ENCODE results near the gene SPATA2L.
"Not testable (repeated sequence)": the region's sequence is repeated elsewhere in the genome, so short reads cannot be mapped to it uniquely, and the experiment has no call there.

SPATA2L gene

DNA sequence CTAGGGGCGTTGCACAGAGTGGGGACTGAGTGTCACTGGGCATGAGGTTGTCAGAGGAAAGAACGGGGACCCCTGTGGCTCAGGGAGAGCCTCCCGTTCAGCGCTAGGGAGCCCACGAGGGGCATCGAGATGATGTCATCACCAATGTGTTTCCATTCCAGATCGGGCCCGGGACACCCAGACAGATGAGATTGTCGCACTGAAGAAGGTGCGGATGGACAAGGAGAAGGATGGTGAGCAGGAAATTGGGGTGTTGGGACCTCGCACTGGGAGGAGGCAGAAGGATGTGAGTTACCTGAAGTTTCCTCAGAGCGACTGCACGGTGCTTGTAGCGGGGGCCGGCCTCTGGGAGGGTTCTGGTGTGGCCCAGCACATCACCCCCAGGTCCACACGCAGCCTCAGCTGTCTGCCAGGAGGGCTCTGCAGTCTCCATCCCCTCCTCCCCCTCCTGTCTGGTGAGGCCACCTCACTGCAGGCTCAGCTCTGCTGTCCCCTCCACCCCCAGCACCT, 11.1 kb downstream of the SPATA2L start:
- DNase-seq (ENCODE audit: low read depth) = no peak

DNA sequence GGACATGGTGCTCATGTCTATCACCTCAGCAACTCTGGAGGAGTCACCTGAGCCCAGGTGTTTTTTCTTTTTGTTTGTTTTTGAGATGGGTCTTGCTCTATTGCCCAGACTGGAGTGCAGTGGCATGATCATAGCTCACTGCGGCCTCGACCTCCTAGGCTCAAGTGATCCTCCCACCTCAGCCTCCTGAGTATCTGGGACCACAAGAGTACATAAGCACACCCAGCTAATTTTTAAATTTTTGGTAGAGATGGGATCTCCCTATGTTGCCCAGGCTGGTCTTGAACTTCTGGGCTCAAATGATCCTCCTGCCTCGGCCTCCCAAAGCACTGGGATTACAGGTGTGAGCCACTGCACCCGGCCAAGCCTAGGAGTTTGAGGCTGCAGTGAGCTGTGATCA, 11.9 kb downstream of the SPATA2L start:
- not testable (repeated sequence) for DNase-seq (ENCODE audit: low read depth)

DNA sequence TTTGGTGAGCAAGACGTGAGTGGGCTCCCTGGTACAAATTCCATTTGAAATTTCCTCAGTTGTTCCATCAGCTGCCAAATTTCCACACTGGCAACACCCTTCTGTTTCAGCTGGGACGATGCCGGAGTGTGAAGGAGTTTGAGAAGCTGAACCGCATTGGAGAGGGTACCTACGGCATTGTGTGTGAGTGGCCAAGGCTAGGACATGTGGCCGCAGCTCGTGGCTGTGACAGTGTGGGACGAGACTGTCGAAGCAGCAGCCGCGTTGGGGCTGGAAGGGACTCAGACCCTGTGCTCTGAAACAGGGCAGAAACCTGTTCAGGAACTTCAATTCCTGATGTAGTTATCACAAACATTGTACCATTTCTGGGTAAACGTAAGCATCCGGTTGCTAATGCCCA, 12.4 kb downstream of the SPATA2L start:
- no peak for DNase-seq (ENCODE audit: low read depth)

DNA sequence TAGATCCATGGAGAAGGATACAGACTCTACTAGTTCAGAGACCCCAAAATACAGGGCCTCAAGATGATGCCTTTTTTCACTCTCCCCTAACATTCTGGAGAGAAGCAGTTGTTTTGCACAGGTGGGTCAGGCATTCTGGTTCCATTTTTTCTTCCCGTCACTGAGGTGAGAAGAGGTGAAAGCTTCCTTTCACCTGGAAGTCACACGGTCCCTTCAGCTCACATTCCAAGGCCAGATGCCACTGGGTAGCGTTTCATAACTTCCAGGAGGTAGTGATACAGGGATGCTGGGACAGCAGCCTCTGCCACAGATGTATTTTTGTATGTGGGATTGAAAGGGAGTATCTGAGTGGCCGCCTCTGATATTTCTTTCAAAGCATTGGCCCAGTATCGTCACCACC, 13.1 kb downstream of the SPATA2L start:
- no peak for DNase-seq (ENCODE audit: low read depth)

DNA sequence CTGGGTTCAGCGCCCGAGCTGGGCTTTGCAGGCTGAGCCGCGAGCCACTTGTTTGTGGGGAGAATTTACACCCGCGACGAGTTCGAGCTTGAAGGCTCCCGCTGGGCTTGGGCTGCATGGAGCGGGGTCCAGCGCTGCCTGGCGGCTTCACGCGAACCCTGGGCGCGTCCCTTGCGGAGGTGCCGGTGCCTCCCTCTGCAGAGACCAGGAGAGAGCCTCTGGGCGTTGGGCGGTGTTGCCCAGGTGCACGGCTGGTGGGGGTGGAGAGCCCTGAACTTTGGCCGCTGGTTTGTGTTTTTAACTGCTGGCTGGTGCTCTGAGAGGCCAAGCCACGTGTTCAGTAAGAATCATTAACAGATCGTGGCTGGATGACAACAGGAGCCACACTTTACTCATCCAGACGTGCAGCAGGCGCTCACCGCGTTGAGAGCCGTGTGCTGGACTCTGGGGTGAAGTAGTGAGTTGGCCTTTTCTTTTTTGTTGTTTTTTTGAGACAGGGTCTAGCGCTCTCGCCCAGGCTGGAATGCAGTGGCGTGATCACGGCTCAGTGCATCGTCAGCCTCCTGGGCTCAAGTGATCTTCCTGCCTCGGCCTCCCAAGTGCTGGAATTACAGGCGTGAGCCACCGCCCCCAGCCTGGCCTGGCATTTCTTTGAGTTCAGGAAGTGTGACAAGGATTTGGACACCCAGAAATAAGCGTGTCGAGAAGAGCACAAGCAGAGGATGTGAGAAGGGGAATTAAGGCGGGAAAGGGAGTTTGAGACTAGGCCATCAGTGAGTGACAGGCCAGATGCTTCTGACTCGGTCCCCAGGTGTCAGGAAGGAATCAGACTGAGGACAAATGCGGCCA, 14.2 kb downstream of the SPATA2L start:
- no peak for DNase-seq (ENCODE audit: low read depth)

DNA sequence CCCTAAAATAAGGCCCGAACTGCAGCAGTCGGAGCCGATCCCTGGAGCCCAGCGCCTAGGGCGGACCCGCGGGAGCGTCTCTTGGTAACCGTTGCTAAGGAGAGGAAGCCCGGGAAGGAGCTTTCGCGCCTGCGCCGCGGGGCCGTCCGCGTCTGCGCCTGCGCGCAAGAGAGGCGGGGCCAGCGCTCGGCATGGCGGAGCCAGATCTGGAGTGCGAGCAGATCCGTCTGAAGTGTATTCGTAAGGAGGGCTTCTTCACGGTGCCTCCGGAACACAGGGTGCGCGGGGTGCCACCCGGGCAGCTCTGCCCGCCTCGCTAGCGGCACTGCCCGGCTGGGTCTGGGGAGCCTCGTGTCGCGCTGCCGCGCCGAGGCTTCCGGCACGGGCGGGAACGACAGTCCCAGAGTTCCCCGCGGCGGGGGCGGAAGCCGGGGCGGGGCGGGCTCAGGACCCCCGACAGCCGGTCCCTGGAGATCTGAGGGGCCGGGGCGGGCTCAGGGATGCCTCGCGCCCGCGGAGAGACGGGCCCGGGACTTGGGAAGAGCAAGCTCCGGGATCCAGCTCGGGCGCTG, 14.9 kb downstream of the SPATA2L start, which contains the start of gene CDK10:
TSS of gene CDK10 (plus strand) at position 170 of the 572 bp plus-strand sequence. CDS start at position 192, 22 bp downstream.
- peak; percentile 80 for DNase-seq (ENCODE audit: low read depth)

DNA sequence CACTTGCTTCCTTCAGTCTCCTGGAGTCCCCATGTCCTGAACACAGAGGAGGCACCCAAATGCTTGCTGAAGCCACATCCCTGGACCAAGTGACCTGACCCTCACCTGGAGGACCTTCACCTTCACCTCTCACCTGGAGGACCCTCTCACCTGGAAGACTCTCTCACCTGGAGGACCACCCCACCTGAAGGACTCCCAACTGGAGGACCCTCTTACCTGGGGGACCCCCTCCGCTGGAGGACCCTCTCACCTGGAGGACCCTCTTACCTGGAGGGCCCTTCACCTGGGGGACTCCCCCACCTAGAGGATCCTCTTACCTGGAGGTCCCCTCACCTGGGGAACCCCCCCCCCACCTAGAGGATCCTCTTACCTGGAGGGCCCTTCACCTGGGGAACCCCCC, 15.6 kb downstream of the SPATA2L start:
- no peak for DNase-seq (ENCODE audit: low read depth)

DNA sequence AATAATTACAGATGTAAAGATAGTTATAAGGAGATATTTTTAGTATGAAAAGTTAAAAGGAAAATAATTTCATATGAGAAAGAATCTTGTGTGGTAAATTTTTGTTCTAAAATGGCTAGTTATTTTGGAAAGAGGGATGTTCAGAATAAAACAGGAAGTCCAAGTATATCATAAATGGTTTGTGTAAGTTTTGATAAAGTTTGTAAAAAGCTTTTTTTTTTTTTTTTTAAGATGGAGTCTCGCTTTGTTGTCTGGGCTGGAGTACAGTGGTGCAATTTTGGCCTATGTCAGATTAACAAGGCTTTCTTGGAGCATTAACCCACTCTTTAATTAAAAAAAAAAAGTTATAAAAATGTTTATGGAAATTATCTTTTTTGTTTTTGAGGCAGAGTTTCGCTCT, 23.2 kb downstream of the SPATA2L start:
- no peak for DNase-seq (ENCODE audit: low read depth)

DNA sequence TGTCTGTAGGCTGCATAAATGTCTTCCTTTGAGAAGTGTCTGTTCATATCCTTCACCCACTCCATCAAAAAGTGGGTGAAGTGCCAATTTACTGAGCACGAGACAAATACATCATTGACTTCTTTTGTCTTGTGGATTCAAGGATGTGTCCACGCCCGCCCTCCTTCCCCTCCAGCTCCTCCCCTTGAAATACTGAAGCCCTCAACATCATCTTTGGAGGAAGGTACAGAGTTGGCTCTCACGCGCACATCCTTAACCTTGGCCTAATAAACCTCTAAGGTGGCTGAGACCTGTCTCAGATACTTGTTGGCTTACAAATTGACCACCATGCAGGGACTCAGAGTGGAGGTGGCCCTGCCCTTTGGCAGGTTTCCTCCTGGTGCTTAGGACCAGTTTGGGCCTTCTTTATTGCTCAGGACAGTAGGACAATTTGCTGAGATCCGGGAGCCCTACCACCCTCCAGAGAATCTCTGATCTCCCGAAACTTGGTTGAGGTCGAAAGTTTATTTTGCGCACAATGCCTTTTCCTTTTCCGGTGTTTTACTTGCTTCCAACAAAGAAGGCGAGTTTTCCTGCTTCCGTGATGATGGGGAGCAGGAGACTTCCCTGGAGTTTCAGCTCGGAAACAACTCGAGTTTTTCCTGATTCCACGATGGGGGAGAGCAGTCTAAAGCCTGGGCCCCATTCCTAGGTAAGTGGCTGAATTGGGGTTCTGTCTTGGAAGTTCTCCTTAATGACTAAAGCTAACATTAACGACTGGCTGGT, 29.1 kb downstream of the SPATA2L start:
- no peak for DNase-seq (ENCODE audit: low read depth)

DNA sequence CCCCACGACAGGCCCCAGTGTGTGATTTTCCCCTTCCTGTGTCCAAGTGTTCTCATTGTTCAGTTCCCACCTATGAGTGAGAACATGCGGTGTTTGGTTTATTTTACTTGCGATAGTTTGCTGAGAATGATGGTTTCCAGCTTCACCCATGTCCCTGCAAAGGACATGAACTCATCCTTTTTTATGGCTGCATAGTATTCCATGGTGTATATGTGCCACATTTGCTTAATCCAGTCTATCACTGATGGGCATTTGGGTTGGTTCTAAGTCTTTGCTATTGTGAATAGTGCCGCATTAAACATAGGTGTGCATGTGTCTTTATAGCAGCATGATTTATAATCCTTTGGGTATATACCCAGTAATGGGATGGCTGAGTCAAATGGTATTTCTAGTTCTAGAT, 29.9 kb downstream of the SPATA2L start:
- DNase-seq (ENCODE audit: low read depth) = not testable (repeated sequence)

DNA sequence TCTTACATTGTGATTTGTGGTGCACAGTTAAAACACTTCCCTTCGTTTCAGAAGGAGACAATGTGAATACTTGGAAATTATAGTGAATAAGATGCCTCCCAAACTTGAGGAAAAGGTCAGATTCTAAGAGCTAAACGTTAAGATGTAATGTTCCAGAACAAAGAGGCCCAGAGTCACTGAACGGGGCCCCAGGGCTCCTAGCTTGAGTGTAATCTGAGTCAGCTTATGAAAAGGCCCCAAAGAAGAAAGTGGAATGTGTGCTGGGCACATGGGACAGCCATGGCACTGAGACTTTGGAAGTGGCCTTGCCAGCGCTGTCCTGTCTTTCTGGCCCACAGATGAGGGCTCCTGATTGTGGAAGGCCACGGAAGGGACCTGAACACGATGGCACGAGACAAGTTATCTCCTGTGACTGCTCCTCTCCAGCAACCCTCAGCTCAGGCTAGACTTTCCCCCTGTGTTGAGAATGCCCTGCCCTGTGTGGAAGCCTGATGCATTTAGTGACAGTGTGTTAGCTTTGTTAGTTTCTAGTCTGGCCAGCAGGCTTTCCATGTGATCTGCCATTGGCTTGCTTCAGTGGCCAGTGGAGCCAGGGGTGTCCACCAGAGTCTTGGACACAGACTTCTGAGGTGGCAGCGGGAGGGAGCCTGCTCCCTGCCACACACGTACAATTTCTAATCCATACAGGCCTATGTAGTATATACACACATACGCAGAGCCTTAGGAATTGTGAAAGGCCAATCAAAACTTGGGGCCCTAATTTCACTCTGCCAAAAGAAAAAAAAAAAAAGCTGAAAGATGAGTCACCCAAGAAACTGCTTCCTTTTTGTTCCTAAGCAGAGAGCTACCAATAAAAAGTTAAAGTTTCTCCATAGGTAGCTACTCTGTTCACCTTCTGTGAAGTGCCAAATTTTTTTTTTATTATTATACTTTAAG, 30.7 kb downstream of the SPATA2L start:
- DNase-seq (ENCODE audit: low read depth) = no peak

DNA sequence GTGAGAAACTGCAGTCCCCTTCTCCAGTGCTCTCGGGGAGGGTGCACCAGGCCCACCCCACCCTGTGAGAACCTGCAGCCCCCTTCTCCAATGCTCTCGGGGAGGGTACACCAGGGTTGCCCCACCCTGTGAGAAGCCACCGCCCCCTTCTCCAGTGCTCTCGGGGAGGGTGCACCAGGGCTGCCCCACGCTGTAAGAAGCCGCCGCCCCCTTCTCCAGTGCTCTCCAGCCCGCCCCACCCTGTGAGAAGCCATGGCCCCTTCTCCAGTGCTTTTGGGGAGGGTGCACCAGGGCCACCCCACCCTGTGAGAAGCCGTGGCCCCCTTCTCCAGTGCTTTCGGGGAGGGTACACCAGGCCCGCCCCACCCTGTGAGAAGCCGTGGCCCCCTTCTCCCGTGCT, 31.8 kb downstream of the SPATA2L start:
- no peak for DNase-seq (ENCODE audit: low read depth)

DNA sequence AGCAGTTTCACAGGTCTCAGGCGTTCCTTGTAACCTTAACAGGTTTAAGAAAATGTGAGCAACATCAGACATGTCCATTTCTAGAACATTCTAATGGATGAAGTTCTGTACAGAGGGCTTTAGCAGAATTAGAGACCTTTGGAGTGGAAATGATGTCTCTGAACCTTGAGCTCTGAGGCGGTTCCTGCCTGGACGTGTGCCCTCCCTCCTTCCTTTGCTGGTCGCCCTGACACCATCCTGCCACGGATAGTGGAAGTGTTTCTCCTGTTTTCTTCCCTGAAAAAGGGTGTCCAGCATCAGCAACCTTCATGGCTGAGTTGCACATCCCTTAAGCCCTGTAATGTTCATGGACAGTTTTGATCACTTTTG, 32.7 kb downstream of the SPATA2L start:
- DNase-seq (ENCODE audit: low read depth) = no peak

DNA sequence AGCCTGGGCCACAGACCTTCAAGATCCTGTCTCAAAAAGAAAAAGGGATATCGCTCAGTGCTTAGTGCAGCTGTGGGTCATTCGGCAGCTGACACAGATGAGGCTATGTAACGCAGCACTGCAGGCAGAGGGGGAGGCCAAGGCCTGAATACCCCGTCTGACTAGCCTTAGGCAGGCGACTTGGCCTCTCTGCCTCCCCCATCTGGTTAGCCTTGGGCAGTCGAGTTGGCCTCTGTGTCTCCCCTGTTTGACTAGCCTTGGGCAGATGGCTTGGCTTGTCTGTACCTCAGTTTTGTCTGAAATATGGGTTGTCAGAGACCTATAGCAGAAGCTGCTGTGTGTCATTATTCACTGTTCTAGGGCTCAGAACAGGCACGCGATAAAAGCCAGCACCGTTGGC, 33.9 kb downstream of the SPATA2L start:
- DNase-seq (ENCODE audit: low read depth) = no peak

DNA sequence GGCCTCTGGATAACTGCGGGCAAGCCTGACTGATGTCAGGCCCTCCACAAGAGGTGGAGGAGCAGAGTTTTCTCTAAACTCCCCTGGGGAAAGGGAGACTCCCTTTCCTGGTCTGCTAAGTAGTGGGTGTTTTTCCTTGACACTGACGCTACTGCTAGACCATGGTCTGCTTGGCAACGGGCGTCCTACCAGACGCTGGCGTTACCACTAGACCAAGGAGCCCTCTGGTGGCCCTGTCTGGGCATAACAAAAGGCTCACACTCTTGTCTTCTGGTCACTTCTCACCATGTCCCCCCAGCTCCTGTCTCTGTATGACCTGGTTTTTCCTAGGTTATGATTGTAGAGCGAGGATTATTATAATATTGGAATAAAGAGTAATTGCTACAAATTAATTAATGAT, 34.5 kb downstream of the SPATA2L start:
- not testable (repeated sequence) for DNase-seq (ENCODE audit: low read depth)

DNA sequence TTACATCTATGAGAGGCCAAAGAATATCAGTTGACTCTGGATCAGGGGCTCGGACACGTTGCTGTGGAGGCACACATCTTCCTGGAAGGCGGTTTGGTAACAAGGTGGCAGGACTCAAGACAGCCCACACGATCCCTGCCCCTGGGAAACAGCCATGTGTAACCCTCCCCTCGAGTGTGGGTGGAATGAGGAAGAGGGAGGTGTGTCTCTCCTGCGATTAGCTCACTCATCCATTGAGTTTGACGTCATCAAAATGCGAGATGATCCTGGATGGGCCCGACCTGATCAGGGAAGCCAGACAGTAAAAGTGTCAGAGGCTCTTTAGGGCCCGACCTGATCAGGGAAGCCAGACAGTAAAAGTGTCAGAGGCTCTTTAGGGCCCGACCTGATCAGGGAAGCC, 37.3 kb downstream of the SPATA2L start:
- not testable (repeated sequence) for DNase-seq (ENCODE audit: low read depth)

DNA sequence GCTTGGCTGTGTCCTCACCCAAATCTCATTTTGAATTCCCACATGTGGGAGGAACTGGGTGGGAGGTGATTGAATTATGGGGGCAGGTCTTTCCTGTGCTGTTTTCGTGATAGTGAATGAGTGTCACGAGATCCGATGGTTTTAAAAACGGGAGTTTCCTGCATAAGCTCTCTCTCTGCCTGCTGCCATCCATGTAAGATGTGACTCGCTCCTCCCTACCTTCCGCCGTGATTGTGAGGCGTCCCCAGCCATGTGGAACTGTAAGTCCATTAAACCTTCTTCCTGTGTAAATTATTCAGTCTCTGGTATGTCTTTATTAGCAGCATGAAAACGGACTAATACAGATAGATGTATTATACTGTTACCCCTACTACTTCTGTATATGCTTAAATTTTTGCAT, 40.3 kb downstream of the SPATA2L start:
- no peak for DNase-seq (ENCODE audit: low read depth)

DNA sequence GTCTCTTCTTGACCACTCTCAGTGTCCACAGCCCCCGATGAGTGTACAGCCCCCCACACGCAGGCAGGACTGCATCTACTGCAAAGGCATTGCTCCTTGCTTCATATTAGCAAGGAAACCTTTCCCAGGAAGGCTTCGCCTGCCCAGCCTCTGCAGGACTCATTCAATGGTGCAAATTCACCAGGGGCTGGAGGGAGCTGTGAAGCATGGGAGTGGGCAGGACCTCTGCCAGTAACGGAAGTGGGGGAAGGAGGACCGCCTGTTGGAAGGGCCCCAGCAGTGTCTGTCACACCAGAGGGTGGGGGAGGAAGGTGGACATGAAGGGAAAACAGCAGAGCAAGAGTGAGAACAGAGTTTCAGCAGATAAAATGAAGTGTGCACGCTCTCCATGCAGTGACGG, 41.4 kb downstream of the SPATA2L start:
- DNase-seq (ENCODE audit: low read depth) = no peak

DNA sequence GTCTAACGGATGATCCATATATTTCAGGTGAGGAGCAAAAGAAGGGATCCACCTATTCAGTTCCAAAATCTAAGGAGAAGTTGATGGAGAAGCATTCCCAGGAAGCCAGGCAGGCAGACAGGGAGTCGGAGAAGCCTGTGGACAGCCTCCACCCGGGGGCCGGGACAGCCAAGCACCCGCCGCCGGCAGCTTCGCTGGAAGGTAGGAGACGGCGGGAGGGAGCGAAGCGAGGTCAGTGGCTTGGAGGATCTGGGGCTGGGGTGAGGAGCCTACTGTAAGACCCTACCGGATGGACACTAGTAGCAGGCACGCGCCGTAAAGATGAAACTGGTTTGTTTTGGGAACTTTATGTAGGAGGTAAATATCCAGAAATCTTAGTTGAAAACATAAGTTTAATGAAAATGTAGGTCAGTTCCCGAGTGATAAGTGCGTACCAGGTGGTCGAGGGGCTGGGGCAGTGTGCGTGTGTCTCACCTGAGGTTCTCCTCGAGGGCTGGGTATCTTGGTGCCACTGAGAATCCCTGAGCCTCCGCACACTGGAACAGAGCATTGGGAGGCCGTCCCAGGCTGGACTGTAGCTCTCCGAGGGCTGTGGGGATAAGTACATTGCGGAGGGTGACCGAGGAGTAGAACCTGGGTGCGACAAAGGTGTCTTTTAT, 43.2 kb downstream of the SPATA2L start:
- no peak for DNase-seq (ENCODE audit: low read depth)

DNA sequence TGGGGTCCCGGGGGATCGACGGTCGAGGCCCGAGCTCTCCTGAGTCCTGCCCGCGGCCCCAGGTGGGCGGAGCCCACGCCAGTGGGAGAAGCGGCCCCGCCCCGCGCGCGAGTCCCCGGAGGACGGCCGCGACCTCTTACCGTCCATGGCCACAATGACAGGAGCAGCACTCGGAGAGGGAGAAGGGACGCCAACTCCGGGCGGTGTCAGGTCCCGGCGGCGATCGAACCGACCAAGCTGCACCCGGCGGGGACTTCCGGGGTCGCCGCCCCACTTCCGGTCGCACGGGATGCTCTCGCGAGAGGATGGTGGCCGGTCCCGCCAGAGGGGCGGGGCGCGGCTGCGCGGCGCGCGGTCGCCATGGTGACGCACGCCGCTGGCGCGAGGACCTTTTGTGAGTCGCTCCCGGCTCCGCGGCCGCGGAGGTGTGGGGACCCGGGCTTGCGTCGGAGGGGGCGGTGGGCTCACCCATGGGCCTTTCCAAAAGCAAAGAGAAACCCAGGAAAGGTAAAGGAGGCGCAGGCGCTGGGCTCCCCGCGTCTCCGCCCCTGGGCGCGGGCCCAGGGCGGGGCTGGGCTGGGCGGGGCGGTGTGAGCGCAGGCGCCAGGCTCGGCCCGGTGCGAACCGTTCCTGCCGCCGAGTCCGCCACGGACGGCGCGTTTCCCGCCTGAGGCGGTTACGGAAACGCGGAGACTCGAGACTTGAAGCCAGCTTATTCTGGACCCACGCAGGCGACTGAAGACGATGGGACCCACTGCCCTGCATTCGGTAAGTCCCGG, 43.9 kb downstream of the SPATA2L start, which contains the start of the genes CHMP1A and SPATA33:
TSS of gene CHMP1A (minus strand) at position 267 of the 779 bp plus-strand sequence. CDS start at position 147, 120 bp downstream.
TSS of gene SPATA33 (plus strand) at position 395 of the 779 bp plus-strand sequence. CDS start at position 471, 76 bp downstream.
- DNase-seq (ENCODE audit: low read depth) = peak; percentile 87

All from T follicular helper cell (primary cell).